Gastroesophageal sphincter (tissue), 4 donors: Measurements from ENCODE around the gene PLEKHD1. TPM values are rescaled to one million over a fixed set of nuclear protein-coding genes. Genes with fewer than 3 reads are reported as not detected.

Source experiments
- ATAC-seq: fragments of 150-250 bp; one replicate; pipeline ENCODE4 v1.9.1; 2016; ENCODE audit warnings: mild to moderate bottlenecking, moderate library complexity
- H3K27ac ChIP-seq, 4 donors: fragments of 200-600 bp; sonication (generic) in 3 of 4; 1 replicate in 3 of 4; 2 replicates in 1 of 4; pipeline ENCODE4 v1.5.1; 2016 to 2019
- H3K27me3 ChIP-seq: fragments of 200-600 bp; sonication (generic); one replicate; pipeline ENCODE4 v1.5.1; 2019
- H3K36me3 ChIP-seq, 2 donors: fragments of 200-600 bp; sonication (generic); one replicate each; pipeline ENCODE4 v1.5.1; 2019; ENCODE audit warnings: control low read depth in 1 of 2
- H3K4me1 ChIP-seq, 3 donors: fragments of 200-600 bp; sonication (generic); 1 replicate in 2 of 3; 2 replicates in 1 of 3; pipeline ENCODE4 v1.5.1; 2016 to 2019; ENCODE audit warnings: control low read depth in 2 of 3
- H3K4me3 ChIP-seq, 2 donors: fragments of 200-600 bp; sonication (generic); one replicate each; pipeline ENCODE4 v1.5.1; 2019; ENCODE audit warnings: mild to moderate bottlenecking in 1 of 2, moderate library complexity in 1 of 2
- H3K9me3 ChIP-seq, 3 donors: fragments of 200-600 bp; sonication (generic); one replicate each; pipeline ENCODE4 v1.5.1; 2017 to 2019; ENCODE audit warnings: control low read depth in 2 of 3
- EP300 ChIP-seq: sonication (generic); formaldehyde crosslinking; IDR thresholded peaks from one replicate; pipeline ENCODE4 v1.6.1; 2017; ENCODE audit warnings: antibody characterized with exemption, mild to moderate bottlenecking
- POLR2A ChIP-seq, 2 donors: fragments of 450-650 bp; IDR thresholded peaks; one replicate each; pipeline ENCODE4 v1.6.1; 2017; ENCODE audit warnings: antibody characterized with exemption in 2 of 2, mild to moderate bottlenecking in 2 of 2, moderate library complexity in 1 of 2
- POLR2AphosphoS5 ChIP-seq: sonication (generic); formaldehyde crosslinking; IDR thresholded peaks from one replicate; pipeline ENCODE4 v1.6.1; 2017; ENCODE audit warnings: antibody characterized with exemption
- WGBS, 2 donors: methylation state at CpG; one replicate each; pipeline ENCODE4 v1.1.5; 2018; ENCODE audit warnings: low coverage in 1 of 2; 5-methylcytosine and 5-hydroxymethylcytosine counted together
- total RNA-seq, 4 donors: library from RNA; depleted of rRNA; stranded (reverse); fragments of >200 nt; gene quantifications; one replicate each; pipeline ENCODE4 v1.1.0, GENCODE V29; 2016
- TF ChIP-seq, protein P1 (sequence below), 4 experiments: fragments of 200-600 bp in 2 of 4; fragments of 450-650 bp in 2 of 4; sonication (generic) in 1 of 4; IDR thresholded peaks; one replicate each; pipeline ENCODE4 v1.5.1; 2017 to 2019; ENCODE audit warnings: antibody characterized with exemption in 4 of 4, mild to moderate bottlenecking in 2 of 4, moderate library complexity in 2 of 4

The PLEKHD1 gene
- total RNA-seq, 4 donors from 2014 or later, result 0.08 to 0.16 TPM; not detected in 2

- Histone ChIP-seq H3K4me3 (no peak overlapping the region), H3K27me3 (peaks cover 41% of the 10 kb centered on the region), H3K4me1 (no peaks in the 10 kb centered on the region), H3K9me3 (no peaks in the 10 kb centered on the region), H3K27ac (no peak overlapping the region), H3K36me3 (no peaks in the 10 kb centered on the region)
- no peak for ATAC-seq
- 56 to 60% methylated on average over 3 to 6 of the region's 6 CpGs for WGBS, 2 donors
- TF ChIP-seq EP300, result no peak
- TF ChIP-seq POLR2A (IDR thresholded peaks at IDR 0.05), result no peak
- TF ChIP-seq POLR2AphosphoS5, result no peak
- TF ChIP-seq, protein P1, sequence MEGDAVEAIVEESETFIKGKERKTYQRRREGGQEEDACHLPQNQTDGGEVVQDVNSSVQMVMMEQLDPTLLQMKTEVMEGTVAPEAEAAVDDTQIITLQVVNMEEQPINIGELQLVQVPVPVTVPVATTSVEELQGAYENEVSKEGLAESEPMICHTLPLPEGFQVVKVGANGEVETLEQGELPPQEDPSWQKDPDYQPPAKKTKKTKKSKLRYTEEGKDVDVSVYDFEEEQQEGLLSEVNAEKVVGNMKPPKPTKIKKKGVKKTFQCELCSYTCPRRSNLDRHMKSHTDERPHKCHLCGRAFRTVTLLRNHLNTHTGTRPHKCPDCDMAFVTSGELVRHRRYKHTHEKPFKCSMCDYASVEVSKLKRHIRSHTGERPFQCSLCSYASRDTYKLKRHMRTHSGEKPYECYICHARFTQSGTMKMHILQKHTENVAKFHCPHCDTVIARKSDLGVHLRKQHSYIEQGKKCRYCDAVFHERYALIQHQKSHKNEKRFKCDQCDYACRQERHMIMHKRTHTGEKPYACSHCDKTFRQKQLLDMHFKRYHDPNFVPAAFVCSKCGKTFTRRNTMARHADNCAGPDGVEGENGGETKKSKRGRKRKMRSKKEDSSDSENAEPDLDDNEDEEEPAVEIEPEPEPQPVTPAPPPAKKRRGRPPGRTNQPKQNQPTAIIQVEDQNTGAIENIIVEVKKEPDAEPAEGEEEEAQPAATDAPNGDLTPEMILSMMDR (IDR thresholded peaks at IDR 0.05), result no peak
Observed at GRCh38 chr14:69539631-69540410, 55.3 kb downstream of the PLEKHD1 start.

DNA sequence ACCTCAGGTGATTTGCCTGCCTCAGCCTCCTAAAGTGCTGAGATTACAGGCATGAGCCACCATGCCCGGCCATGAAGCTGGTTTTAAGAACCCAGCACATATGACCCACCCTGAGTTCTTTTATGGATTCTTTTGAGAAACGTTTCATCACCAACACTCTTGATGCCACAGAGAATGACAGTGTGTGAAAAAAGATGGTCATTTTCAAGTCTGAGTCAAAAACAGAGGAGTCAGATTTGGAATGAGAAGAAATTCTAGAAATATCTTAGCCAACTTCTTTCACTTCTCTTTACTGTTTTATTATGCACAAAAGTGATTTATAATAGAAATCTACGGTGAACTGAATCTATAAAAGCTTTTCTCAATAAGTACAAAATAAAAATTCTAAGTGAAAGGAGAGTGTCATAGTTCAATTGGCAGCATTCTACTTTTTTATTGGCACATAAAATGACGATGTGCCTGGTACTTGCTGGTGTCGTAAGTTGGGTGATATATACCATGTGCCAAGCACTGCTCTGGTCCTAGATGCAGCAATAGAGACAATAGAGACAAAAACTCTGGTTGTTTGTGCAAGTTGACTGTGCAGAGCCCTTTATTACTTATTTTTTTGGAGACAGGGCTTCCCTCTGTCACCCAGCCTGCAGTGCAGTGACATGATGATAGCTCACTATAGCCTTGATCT is 56.3 kb downstream of the PLEKHD1 start:
- H3K4me1 ChIP-seq, result no peaks in the 10 kb centered on the region
- no peak for TF ChIP-seq POLR2AphosphoS5
- no peak for TF ChIP-seq EP300
- TF ChIP-seq POLR2A (IDR thresholded peaks at IDR 0.05), result no peak
- TF ChIP-seq, protein P1 (IDR thresholded peaks at IDR 0.05), result no peak
- H3K27ac ChIP-seq, result no peak overlapping the region
- H3K9me3 ChIP-seq, result no peaks in the 10 kb centered on the region
- no peak overlapping the region for H3K4me3 ChIP-seq
- ATAC-seq, result no peak
- H3K27me3 ChIP-seq, result peaks cover 36% of the 10 kb centered on the region
- 72 to 74% methylated on average over 5 of the region's 5 CpGs for WGBS, 2 donors
- no peaks in the 10 kb centered on the region for H3K36me3 ChIP-seq

- Histone ChIP-seq H3K9me3 (no peaks in the 10 kb centered on the region), H3K4me1 (no peaks in the 10 kb centered on the region), H3K27me3 (peaks cover 42% of the 10 kb centered on the region), H3K36me3 (no peaks in the 10 kb centered on the region), H3K27ac (no peak overlapping the region), H3K4me3 (no peak overlapping the region)
- 36 to 47% methylated on average over 2 of the region's 2 CpGs for WGBS, 2 donors
- no peak for ATAC-seq
- TF ChIP-seq POLR2A (IDR thresholded peaks at IDR 0.05), result no peak
- no peak for TF ChIP-seq POLR2AphosphoS5
- TF ChIP-seq, protein P1 (IDR thresholded peaks at IDR 0.05), result no peak
- TF ChIP-seq EP300, result no peak
Observed at GRCh38 chr14:69542311-69542710, 57.8 kb downstream of the PLEKHD1 start.

- WGBS, 2 donors, result 18 to 40% methylated on average over 3 to 9 of the region's 12 CpGs
- H3K4me3 ChIP-seq, result no peak overlapping the region
- H3K27ac ChIP-seq, result no peak overlapping the region
- H3K9me3 ChIP-seq, result no peaks in the 10 kb centered on the region
- no peaks in the 10 kb centered on the region for H3K36me3 ChIP-seq
- TF ChIP-seq EP300 (no peak), POLR2A (IDR thresholded peaks at IDR 0.05) (no peak), POLR2AphosphoS5 (no peak)
- TF ChIP-seq, protein P1 (IDR thresholded peaks at IDR 0.05), result no peak
- H3K4me1 ChIP-seq, result peaks cover 0 to 7% (median 3%) of the 10 kb centered on the region in 3 donors
- peak; percentile 58 for ATAC-seq
- H3K27me3 ChIP-seq, result peaks cover 54% of the 10 kb centered on the region
Observed at GRCh38 chr14:69543341-69544115, 59.0 kb downstream of the PLEKHD1 start.
